ENCODE data around the gene MYOD1.

GRCh38 chr11:17744151-17744940 lies 25.0 kb downstream of the MYOD1 start:
- no peak for TF ChIP-seq CTCF (conservative IDR thresholded peaks at IDR 0.05; ENCODE audit: low read depth, low read length)
- TF ChIP-seq EZH2 (IDR thresholded peaks at IDR 0.05; ENCODE audit: low read length, unreplicated experiment), result no peak
- TF ChIP-seq EZH2phosphoT487 (IDR thresholded peaks at IDR 0.05; ENCODE audit: borderline replicate concordance, low read length), result no peak

Data from PC-3 (cell line).